ENCODE measurements around the gene KRTAP5-6.
A peak's percentile ranks its signal among the peaks of the same experiment; 100 is the strongest.

KRTAP5-6 gene

GRCh38 chr11:1703146-1703545 is 6.2 kb downstream of the KRTAP5-6 start:
- DNase-seq, result no peak

GRCh38 chr11:1705126-1706052 is 8.4 kb downstream of the KRTAP5-6 start:
- no peak for DNase-seq

GRCh38 chr11:1706634-1707400 is 9.8 kb downstream of the KRTAP5-6 start:
- DNase-seq, result peak in 1 of 2 experiments; percentile 6

- DNase-seq, result no peak
These were observed 10.8 kb downstream of the KRTAP5-6 start for GRCh38 chr11:1707751-1708150.

- DNase-seq, result no peak
These were observed 11.7 kb downstream of the KRTAP5-6 start for GRCh38 chr11:1708716-1709115.

GRCh38 chr11:1714908-1715885 is 18.2 kb downstream of the KRTAP5-6 start:
- DNase-seq, result no peak

GRCh38 chr11:1717745-1718144 is 20.8 kb downstream of the KRTAP5-6 start:
- DNase-seq, result no peak

- DNase-seq, result no peak
These were observed 21.3 kb downstream of the KRTAP5-6 start for GRCh38 chr11:1718326-1718725.

- DNase-seq, result no peak
These were observed 22.8 kb downstream of the KRTAP5-6 start for GRCh38 chr11:1719781-1720180.

GRCh38 chr11:1727096-1727690 is 30.2 kb downstream of the KRTAP5-6 start:
- DNase-seq, result no peak

- DNase-seq, result no peak
These were observed 30.9 kb downstream of the KRTAP5-6 start for GRCh38 chr11:1727861-1728260.

- DNase-seq, result no peak
These were observed 31.3 kb downstream of the KRTAP5-6 start for GRCh38 chr11:1728301-1728700.

- DNase-seq, result no peak
These were observed 32.1 kb downstream of the KRTAP5-6 start for GRCh38 chr11:1728931-1729691.

GRCh38 chr11:1729692-1730011 is 32.7 kb downstream of the KRTAP5-6 start:
- no peak for DNase-seq

- no peak for DNase-seq
These were observed 33.1 kb downstream of the KRTAP5-6 start for GRCh38 chr11:1730059-1730629.

GRCh38 chr11:1731451-1732059 is 34.6 kb downstream of the KRTAP5-6 start:
- DNase-seq, result no peak

GRCh38 chr11:1732418-1733008 is 35.5 kb downstream of the KRTAP5-6 start:
- no peak for DNase-seq

GRCh38 chr11:1733009-1733715 is 36.2 kb downstream of the KRTAP5-6 start:
- DNase-seq, result no peak

- no peak for DNase-seq
These were observed 37.0 kb downstream of the KRTAP5-6 start for GRCh38 chr11:1733716-1734640.
